H1 (cell line): ENCODE results near the gene CD1B. TPM values are rescaled to one million over a fixed set of nuclear protein-coding genes. Genes with fewer than 3 reads are reported as not detected.

Experiments used
- CBX5 ChIP-seq: fragments of 300-800, 300-1000 bp; sonication (generic); IDR thresholded peaks from 2 replicates; pipeline ENCODE4 v1.7.1; 2016; ENCODE audit warnings: antibody characterized with exemption, low read length, low read depth
- HDAC2 ChIP-seq, 2 experiments: fragments of 300-600 bp in 1 of 2; sonication (generic) in 1 of 2; IDR thresholded peaks; 2 replicates each; pipeline ENCODE4 v1.6.1; 2011 to 2012; ENCODE audit warnings: low read depth in 2 of 2, low read length in 2 of 2, mild to moderate bottlenecking in 2 of 2, moderate library complexity in 2 of 2, borderline replicate concordance in 1 of 2, inconsistent platforms in 1 of 2
- SAP30 ChIP-seq: fragments of 300-600 bp; sonication (generic); IDR thresholded peaks from 2 replicates; pipeline ENCODE4 v1.7.1; 2012; ENCODE audit warnings: low read length, moderate library complexity, mild to moderate bottlenecking, inconsistent platforms; ENCODE audit not compliant: insufficient read depth, insufficient replicate concordance
- SP1 ChIP-seq: IDR thresholded peaks from 2 replicates; pipeline ENCODE4 v1.6.1; 2011; ENCODE audit warnings: low read depth, low read length
- SRF ChIP-seq: IDR thresholded peaks from 2 replicates; pipeline ENCODE4 v1.6.1; 2011; ENCODE audit warnings: mild to moderate bottlenecking, low read depth, low read length, moderate library complexity
- TAF7 ChIP-seq: optimal IDR thresholded peaks from 2 replicates; pipeline ENCODE3; 2011; ENCODE audit warnings: low read depth, mild to moderate bottlenecking, inconsistent platforms, low read length, moderate library complexity, borderline replicate concordance
- TEAD4 ChIP-seq: IDR thresholded peaks from 2 replicates; pipeline ENCODE4 v1.6.1; 2012; ENCODE audit warnings: low read depth, low read length, inconsistent platforms, mixed read lengths
- polyA plus RNA-seq, 7 experiments: library from polyadenylated mRNA; depleted of rRNA in 3 of 7; stranded (reverse) in 5 of 7; unstranded in 2 of 7; fragments of >200 nt in 5 of 7; fragments of 200-250 nt in 2 of 7; gene quantifications; 1 replicate in 5 of 7; 2 replicates in 1 of 7; 4 replicates in 1 of 7; pipeline versions ENCODE4 v1.2.1 to v1.2.3, GENCODE V29; 2011 to 2013; ENCODE audit warnings: missing spikeins in 2 of 7, mixed read lengths in 2 of 7
- total RNA-seq: library from RNA; stranded (reverse); fragmentation: NEBNext Ultra II Directional; extraction: Animal tissue kit (Norgen Biotek cat#: 25700); gene quantifications from 2 replicates; pipeline ENCODE4 v1.2.1, GENCODE V29; 2021

Gene CD1B
- total and polyA plus RNA-seq, 2 of the 8 experiments (the other 6 are each of a cell fraction or from before 2014, with no cell fraction given), result not detected

- TF ChIP-seq TAF7 (no peak), SAP30 (no peak), SP1 (no peak), SRF (no peak), HDAC2 (IDR thresholded peaks at IDR 0.05; ENCODE audit: borderline replicate concordance in 1 of 2, low read depth in 2 of 2, low read length in 2 of 2) (no peak), TEAD4 (no peak), CBX5 (no peak)
These were observed 35.5 kb downstream of the CD1B start (continued) for GRCh38 chr1:158295791-158296190.
